Natural killer cell (primary cell): ENCODE data around the gene TSHZ1. TPM values are rescaled to one million over a fixed set of nuclear protein-coding genes. Genes with fewer than 3 reads are reported as not detected.

Experiments used
- ATAC-seq, 3 donors: fragments of 150-1000 bp in 2 of 3; fragments of 200-7000 bp in 1 of 3; cut with Tn5 transposase; 1 replicate in 1 of 3; 2 replicates in 2 of 3; pipeline ENCODE4 v1.10.0; 2021; ENCODE audit warnings: mild to moderate bottlenecking in 2 of 3, moderate library complexity in 2 of 3
- DNase-seq, 2 donors: peaks; one replicate each; pipeline versions ENCODE4 v3.0.0 to v3.0.0-alpha.2; 2013 to 2021; ENCODE audit warnings: mixed read lengths in 1 of 2
- H3K27ac ChIP-seq: one replicate; pipeline ENCODE4 v1.5.1; 2013; ENCODE audit warnings: mild to moderate bottlenecking, low read length
- H3K27me3 ChIP-seq: one replicate; pipeline ENCODE4 v1.6.1; 2013; ENCODE audit warnings: low read length; ENCODE audit not compliant: control insufficient read depth, insufficient read depth
- H3K36me3 ChIP-seq: one replicate; pipeline ENCODE4 v1.6.1; 2013; ENCODE audit warnings: low read length; ENCODE audit not compliant: control insufficient read depth, insufficient read depth
- H3K4me1 ChIP-seq: one replicate; pipeline ENCODE4 v1.6.1; 2013; ENCODE audit warnings: low read length; ENCODE audit not compliant: control insufficient read depth, insufficient read depth
- H3K4me3 ChIP-seq: one replicate; pipeline ENCODE4 v1.5.1; 2013; ENCODE audit warnings: low read length
- H3K9me3 ChIP-seq: one replicate; pipeline ENCODE4 v1.6.1; 2013; ENCODE audit warnings: low read length; ENCODE audit not compliant: control insufficient read depth, insufficient read depth
- H3K27ac Mint-ChIP-seq, 2 donors: one replicate each; pipeline ENCODE4 v1.8.0; 2022; ENCODE audit warnings: mild to moderate bottlenecking in 2 of 2, mixed read lengths in 2 of 2, moderate library complexity in 1 of 2
- H3K27me3 Mint-ChIP-seq, 2 donors: one replicate each; pipeline ENCODE4 v1.8.0; 2022; ENCODE audit warnings: low read depth in 2 of 2, mixed read lengths in 2 of 2
- H3K36me3 Mint-ChIP-seq: one replicate; pipeline ENCODE4 v1.8.0; 2022; ENCODE audit warnings: mixed read lengths
- H3K4me1 Mint-ChIP-seq, 2 donors: one replicate each; pipeline ENCODE4 v1.8.0; 2022; ENCODE audit warnings: mixed read lengths in 2 of 2
- H3K4me3 Mint-ChIP-seq: one replicate; pipeline ENCODE4 v1.8.0; 2022; ENCODE audit warnings: mild to moderate bottlenecking, moderate library complexity, mixed read lengths
- H3K9me3 Mint-ChIP-seq, 2 donors: one replicate each; pipeline ENCODE4 v1.8.0; 2022; ENCODE audit warnings: mixed read lengths in 2 of 2
- CTCF ChIP-seq: fragments of 200-600 bp; IDR thresholded peaks from one replicate; pipeline ENCODE4 v1.8.0; 2022; ENCODE audit warnings: antibody characterized with exemption
- WGBS: methylation state at CpG from one replicate; pipeline ENCODE4 v1.1.7; 2013; ENCODE audit warnings: missing lambda C conversion rate; ENCODE audit not compliant: insufficient coverage; 5-methylcytosine and 5-hydroxymethylcytosine counted together
- intact Hi-C: fragments of 100-400 bp; cut with micrococcal nuclease; formaldehyde crosslinking; loops from one replicate; pipeline ENCODE4 v1.14.2; 2022
- total RNA-seq, 4 donors: library from RNA; stranded (reverse); fragments of 120-200 nt in 1 of 4; gene quantifications; one replicate each; pipeline versions ENCODE4 v1.2.3 to v1.2.4, GENCODE V29; 2013 to 2022

TSHZ1 gene
- total RNA-seq, 3 donors from 2014 or later (not counting 1 experiment from before 2014, with no cell fraction given), result 44.3 to 51.6 (median 44.8) TPM

GRCh38 chr18:75207310-75208154 is 3.1 kb upstream of the TSHZ1 start:
- no peak for TF ChIP-seq CTCF
- Mint-ChIP-seq H3K27ac (peak overlapping the region; percentile 86 to 95), H3K4me3 (peak overlapping the region; percentile 97), H3K4me1 (peaks cover 46 to 54% of the 10 kb centered on the region in 2 donors), H3K27me3 (peaks cover 3 to 12% of the 10 kb centered on the region in 2 donors), H3K36me3 (peaks cover 7% of the 10 kb centered on the region), H3K9me3 (no peaks in the 10 kb centered on the region)
- Histone ChIP-seq H3K27ac (peak overlapping the region; percentile 27), H3K4me1 (peaks cover 43% of the 10 kb centered on the region), H3K27me3 (peaks cover 3% of the 10 kb centered on the region), H3K36me3 (no peaks in the 10 kb centered on the region), H3K9me3 (no peaks in the 10 kb centered on the region), H3K4me3 (peak overlapping the region; percentile 76)
- WGBS, result 22% methylated on average over 26 of the region's 26 CpGs
- intact Hi-C loops, result loop anchor here (10.0 kb wide), 1 partner anchor 157 kb away; no protein-coding TSS in a partner anchor
- DNase-seq (peak; percentile 29), ATAC-seq (no peak)

- DNase-seq (peak; percentile 33 to 67), ATAC-seq (peak in 2 of 3 donors; percentile 0 to 1)
- H3K27ac Mint-ChIP-seq, result peak overlapping the region; percentile 86 to 95
- intact Hi-C loops, result loop anchor here (10.0 kb wide), 1 partner anchor 157 kb away; no protein-coding TSS in a partner anchor
- WGBS, result under 1% methylated on average over 64 of the region's 65 CpGs
- H3K4me3 Mint-ChIP-seq, result peak overlapping the region; percentile 97
- Histone ChIP-seq H3K9me3 (no peaks in the 10 kb centered on the region), H3K4me3 (peak overlapping the region; percentile 76), H3K27me3 (peaks cover 3% of the 10 kb centered on the region), H3K36me3 (no peaks in the 10 kb centered on the region), H3K4me1 (peaks cover 46% of the 10 kb centered on the region), H3K27ac (peak overlapping the region; percentile 70)
- peaks cover 7% of the 10 kb centered on the region for H3K36me3 Mint-ChIP-seq
- H3K9me3 Mint-ChIP-seq, result no peaks in the 10 kb centered on the region
- peaks cover 54 to 62% of the 10 kb centered on the region in 2 donors for H3K4me1 Mint-ChIP-seq
- H3K27me3 Mint-ChIP-seq, result peaks cover 3 to 12% of the 10 kb centered on the region in 2 donors
- TF ChIP-seq CTCF, result no peak
These were observed 2.3 kb upstream of the TSHZ1 start for GRCh38 chr18:75208155-75208835.

GRCh38 chr18:75208836-75209128 is 1.8 kb upstream of the TSHZ1 start:
- Histone ChIP-seq H3K27me3 (peaks cover 3% of the 10 kb centered on the region), H3K36me3 (no peaks in the 10 kb centered on the region), H3K27ac (peak overlapping the region; percentile 70), H3K4me3 (peak overlapping the region; percentile 76), H3K4me1 (peaks cover 45% of the 10 kb centered on the region), H3K9me3 (no peaks in the 10 kb centered on the region)
- Mint-ChIP-seq H3K27me3 (peaks cover 3 to 12% of the 10 kb centered on the region in 2 donors), H3K27ac (peak overlapping the region; percentile 98), H3K9me3 (no peaks in the 10 kb centered on the region), H3K36me3 (peaks cover 7% of the 10 kb centered on the region), H3K4me3 (peak overlapping the region; percentile 97), H3K4me1 (peaks cover 57 to 63% of the 10 kb centered on the region in 2 donors)
- no peak for TF ChIP-seq CTCF
- peak in 1 of 2 donors; percentile 39 for DNase-seq
- under 1% methylated on average over 34 of the region's 34 CpGs for WGBS
- intact Hi-C loops, result loop anchor here (10.0 kb wide), 1 partner anchor 156 kb away; no protein-coding TSS in a partner anchor
- ATAC-seq, result peak in 2 of 3 donors; percentile 5 to 11
